ACC112 (cell line): ENCODE measurements around the gene TBKBP1.

Source experiments
- H2AFZ ChIP-seq: fragments of 200-600 bp; sonication (generic); one replicate; pipeline ENCODE4 v1.6.0; 2017; ENCODE audit warnings: antibody characterized with exemption, low read length; ENCODE audit not compliant: unreplicated experiment
- H3K27ac ChIP-seq: fragments of 200-600 bp; sonication (generic); 2 replicates; pipeline ENCODE4 v1.5.1; 2014; ENCODE audit warnings: low read depth, mild to moderate bottlenecking, antibody characterized with exemption, low read length, moderate library complexity
- H3K27me3 ChIP-seq: fragments of 200-600 bp; sonication (generic); 2 replicates; pipeline ENCODE4 v1.6.1; 2014; ENCODE audit warnings: mild to moderate bottlenecking, antibody characterized with exemption, low read length, moderate library complexity, mixed read lengths; ENCODE audit not compliant: insufficient read depth
- H3K36me3 ChIP-seq: fragments of 200-600 bp; sonication (generic); 2 replicates; pipeline ENCODE4 v1.6.1; 2016; ENCODE audit warnings: mild to moderate bottlenecking, antibody characterized with exemption, low read length, moderate library complexity, mixed read lengths; ENCODE audit not compliant: insufficient read depth
- H3K4me1 ChIP-seq: fragments of 200-600 bp; sonication (generic); one replicate; pipeline ENCODE4 v1.6.1; 2016; ENCODE audit warnings: low read length, mixed read lengths; ENCODE audit not compliant: insufficient read depth, unreplicated experiment, control insufficient read depth
- H3K4me3 ChIP-seq: fragments of 200-600 bp; sonication (generic); 2 replicates; pipeline ENCODE4 v1.5.1; 2014; ENCODE audit warnings: mild to moderate bottlenecking, low read depth, low read length
- H3K79me2 ChIP-seq: fragments of 200-600 bp; sonication (generic); one replicate; pipeline ENCODE4 v1.6.0; 2016; ENCODE audit warnings: low read length; ENCODE audit not compliant: control insufficient read depth, unreplicated experiment, insufficient read depth

The TBKBP1 gene

GRCh38 chr17:47693731-47694580, at the start of gene TBKBP1:
TSS of gene TBKBP1 (plus strand) at chr17:47694161. CDS start at chr17:47696113, 1,952 bp downstream.
- Histone ChIP-seq H3K27ac (no peak within 1 kb of the TSS), H2AFZ (peak within 1 kb of the TSS; percentile 83), H3K4me1 (peaks cover 12% of the 10 kb centered on the region), H3K79me2 (no peaks in the 10 kb centered on the region), H3K27me3 (no peaks in the 10 kb centered on the region), H3K36me3 (no peaks in the 10 kb centered on the region), H3K4me3 (peak within 1 kb of the TSS; percentile 87)

- Histone ChIP-seq H3K27ac (no peak overlapping the region), H2AFZ (no peak overlapping the region), H3K27me3 (no peaks in the 10 kb centered on the region), H3K36me3 (no peaks in the 10 kb centered on the region), H3K4me1 (peaks cover 12% of the 10 kb centered on the region), H3K79me2 (no peaks in the 10 kb centered on the region), H3K4me3 (no peak overlapping the region)
Observed at GRCh38 chr17:47644324-47644723, 49.6 kb upstream of the TBKBP1 start.

GRCh38 chr17:47649153-47649971, 44.6 kb upstream of the TBKBP1 start, which contains the start of gene KPNB1:
TSS of gene KPNB1 (plus strand) at chr17:47649919. CDS start at chr17:47650245, 326 bp downstream.
- Histone ChIP-seq H3K27me3 (no peaks in the 10 kb centered on the region), H3K27ac (peak within 1 kb of the TSS; percentile 85), H2AFZ (peak within 1 kb of the TSS; percentile 58), H3K4me1 (peaks cover 27% of the 10 kb centered on the region), H3K4me3 (peak within 1 kb of the TSS; percentile 95), H3K36me3 (peaks cover 30% of the 10 kb centered on the region), H3K79me2 (peaks cover 38% of the 10 kb centered on the region)

GRCh38 chr17:47649972-47650524, 43.9 kb upstream of the TBKBP1 start:
- Histone ChIP-seq H3K36me3 (peaks cover 37% of the 10 kb centered on the region), H3K4me1 (peaks cover 33% of the 10 kb centered on the region), H3K27ac (peak overlapping the region; percentile 78), H3K27me3 (no peaks in the 10 kb centered on the region), H2AFZ (no peak overlapping the region), H3K79me2 (peaks cover 45% of the 10 kb centered on the region), H3K4me3 (peak overlapping the region; percentile 95)

- H3K4me3 ChIP-seq: peak overlapping the region; percentile 95
- peaks cover 43% of the 10 kb centered on the region for H3K36me3 ChIP-seq
- H3K27me3 ChIP-seq: no peaks in the 10 kb centered on the region
- H3K27ac ChIP-seq: peak overlapping the region; percentile 80
- peaks cover 36% of the 10 kb centered on the region for H3K4me1 ChIP-seq
- H3K79me2 ChIP-seq: peaks cover 52% of the 10 kb centered on the region
- H2AFZ ChIP-seq: no peak overlapping the region
Observed at GRCh38 chr17:47650525-47651522, 43.1 kb upstream of the TBKBP1 start.

GRCh38 chr17:47651704-47652103, 42.3 kb upstream of the TBKBP1 start:
- H2AFZ ChIP-seq: no peak overlapping the region
- H3K4me1 ChIP-seq: peaks cover 36% of the 10 kb centered on the region
- H3K79me2 ChIP-seq: peaks cover 61% of the 10 kb centered on the region
- peaks cover 45% of the 10 kb centered on the region for H3K36me3 ChIP-seq
- H3K27ac ChIP-seq: peak overlapping the region; percentile 7; the same call in 1 of the 2 replicates
- H3K4me3 ChIP-seq: peak overlapping the region; percentile 95
- no peaks in the 10 kb centered on the region for H3K27me3 ChIP-seq

GRCh38 chr17:47652570-47652969, 41.4 kb upstream of the TBKBP1 start:
- H3K27me3 ChIP-seq: no peaks in the 10 kb centered on the region
- no peak overlapping the region for H3K27ac ChIP-seq
- no peak overlapping the region for H2AFZ ChIP-seq
- H3K36me3 ChIP-seq: peaks cover 54% of the 10 kb centered on the region
- H3K4me3 ChIP-seq: peak overlapping the region; percentile 95
- H3K79me2 ChIP-seq: peaks cover 70% of the 10 kb centered on the region
- H3K4me1 ChIP-seq: peaks cover 36% of the 10 kb centered on the region

GRCh38 chr17:47653442-47653841, 40.5 kb upstream of the TBKBP1 start:
- Histone ChIP-seq H3K4me3 (no peak overlapping the region; the same call in 1 of the 2 replicates), H3K36me3 (peaks cover 62% of the 10 kb centered on the region), H3K4me1 (peaks cover 36% of the 10 kb centered on the region), H3K27ac (no peak overlapping the region), H2AFZ (no peak overlapping the region), H3K27me3 (no peaks in the 10 kb centered on the region), H3K79me2 (peaks cover 78% of the 10 kb centered on the region)

- peak overlapping the region; percentile 52 for H3K4me3 ChIP-seq
- peaks cover 84% of the 10 kb centered on the region for H3K79me2 ChIP-seq
- peaks cover 36% of the 10 kb centered on the region for H3K4me1 ChIP-seq
- no peak overlapping the region for H3K27ac ChIP-seq
- H3K36me3 ChIP-seq: peaks cover 67% of the 10 kb centered on the region
- no peak overlapping the region for H2AFZ ChIP-seq
- H3K27me3 ChIP-seq: no peaks in the 10 kb centered on the region
Observed at GRCh38 chr17:47654991-47655390, 39.0 kb upstream of the TBKBP1 start.
